Activated effector memory CD4-positive, alpha-beta T cell treated with Interleukin-2 at 50 U/mL for 16 hours (primary cell): ENCODE data around the gene GAB2.
"Not testable (repeated sequence)": the region's sequence is repeated elsewhere in the genome, so short reads cannot be mapped to it uniquely, and the experiment has no call there.

Experiments used
- DNase-seq: peaks from one replicate; pipeline ENCODE4 v3.0.0-alpha.2; 2020

Gene GAB2

DNA sequence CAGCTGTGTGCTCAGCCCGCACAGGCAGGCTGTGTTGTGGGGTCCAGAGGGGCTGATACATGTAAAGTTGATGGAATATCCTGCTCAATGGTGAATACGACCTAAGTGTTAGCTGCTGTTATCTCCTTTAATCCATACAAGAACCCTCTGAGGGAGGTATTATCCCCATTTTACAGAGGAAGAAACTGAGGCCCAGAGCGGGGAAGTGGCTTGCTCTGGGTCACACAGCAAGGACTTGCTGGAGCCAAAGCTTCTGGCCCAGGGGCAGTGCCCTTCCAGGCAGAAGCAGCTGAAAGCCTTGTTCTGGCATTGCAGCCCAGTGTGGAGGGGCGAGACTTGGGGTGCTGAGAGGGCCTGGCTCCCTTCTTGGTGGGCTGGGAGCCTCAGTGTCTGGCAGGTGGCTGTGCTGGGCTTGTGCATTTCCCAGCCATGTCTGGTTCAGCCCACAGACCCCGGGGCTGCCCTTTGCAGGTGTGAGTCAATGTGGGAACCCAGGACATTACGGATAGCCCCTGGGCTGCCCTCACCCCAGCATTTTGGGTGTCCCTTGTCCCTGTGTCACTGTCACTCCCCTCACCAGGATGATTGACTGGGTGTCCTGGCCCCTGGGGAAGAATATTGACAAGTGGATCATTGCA, 218.5 kb downstream of the GAB2 start:
- DNase-seq, result no peak

DNA sequence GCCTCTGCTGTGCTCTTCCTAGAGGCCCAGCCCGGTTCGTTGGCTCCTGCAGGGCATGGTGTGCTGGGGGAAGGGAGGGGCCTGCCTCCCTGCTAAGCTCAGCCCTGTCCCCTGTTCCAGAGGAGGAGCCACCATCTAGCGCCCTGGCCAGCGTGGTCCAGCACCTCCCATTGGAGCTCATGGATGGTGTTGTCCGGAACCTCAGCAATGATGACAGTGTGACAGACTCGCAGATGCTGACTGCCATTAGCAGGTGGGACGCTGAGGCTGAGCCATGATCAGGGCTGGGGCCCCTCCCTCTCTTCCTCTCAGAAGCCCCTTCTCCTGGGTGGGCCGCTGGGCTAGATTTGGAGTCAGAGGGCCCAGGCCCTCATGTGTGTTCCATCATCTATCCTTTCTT, 219.8 kb downstream of the GAB2 start:
- DNase-seq, result no peak

- no peak for DNase-seq
These were observed 220.9 kb downstream of the GAB2 start for GRCh38 chr11:78196661-78197091.

DNA sequence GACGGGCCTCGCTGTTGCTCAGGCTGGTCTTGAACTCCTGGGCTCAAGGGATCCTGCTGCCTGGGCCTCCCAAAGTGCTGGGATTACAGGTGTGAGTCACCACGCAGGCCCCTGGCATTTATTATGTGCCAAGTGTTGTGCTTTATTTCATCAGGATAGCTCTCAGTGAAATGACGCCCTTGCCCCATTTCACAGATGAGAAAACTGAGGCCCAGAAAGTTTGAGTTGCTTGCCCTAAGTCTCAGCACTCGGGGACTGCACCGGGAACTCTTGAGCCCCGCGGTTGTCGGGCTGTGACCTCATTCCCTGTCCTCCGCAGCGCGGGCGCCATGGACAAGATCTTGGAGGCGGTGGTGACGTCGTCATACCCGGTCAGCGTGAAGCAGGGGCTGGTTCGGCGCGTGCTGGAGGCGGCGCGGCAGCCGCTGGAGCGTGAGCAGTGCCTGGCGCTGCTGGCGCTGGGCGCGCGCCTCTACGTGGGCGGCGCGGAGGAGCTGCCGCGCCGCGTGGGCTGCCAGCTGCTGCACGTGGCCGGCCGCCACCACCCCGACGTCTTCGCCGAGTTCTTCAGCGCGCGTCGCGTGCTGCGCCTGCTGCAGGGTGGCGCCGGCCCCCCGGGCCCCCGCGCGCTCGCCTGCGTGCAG, 221.6 kb downstream of the GAB2 start:
- no peak for DNase-seq

- DNase-seq, result no peak
These were observed 223.1 kb downstream of the GAB2 start for GRCh38 chr11:78194490-78194889.

GRCh38 chr11:78193806-78194205, 223.8 kb downstream of the GAB2 start:
- DNase-seq, result no peak

DNA sequence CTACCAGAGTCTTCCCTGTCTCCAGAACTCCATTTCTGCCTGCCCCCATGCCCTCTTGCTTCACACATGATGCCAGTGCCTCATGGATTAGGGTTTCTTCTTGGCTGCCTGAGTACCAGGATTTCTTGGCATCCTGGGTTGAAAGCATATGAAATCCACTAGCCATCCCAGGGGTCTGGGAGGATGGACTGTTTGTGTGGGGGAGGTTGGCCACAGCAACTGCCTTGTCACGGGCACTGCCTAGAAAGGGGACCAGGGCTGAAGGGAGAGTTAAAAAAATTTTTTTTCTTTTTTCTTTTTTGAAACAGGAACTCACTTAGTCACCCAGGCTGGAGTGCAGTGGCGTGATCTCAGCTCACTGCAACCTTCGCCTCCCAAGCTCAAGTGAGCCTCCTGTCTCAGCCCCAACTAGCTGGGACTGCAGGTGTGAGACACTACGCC, 224.7 kb downstream of the GAB2 start:
- DNase-seq, result no peak

- DNase-seq, result no peak
These were observed 225.3 kb downstream of the GAB2 start for GRCh38 chr11:78192223-78192719.

GRCh38 chr11:78190871-78191538, 226.6 kb downstream of the GAB2 start:
- no peak for DNase-seq

DNA sequence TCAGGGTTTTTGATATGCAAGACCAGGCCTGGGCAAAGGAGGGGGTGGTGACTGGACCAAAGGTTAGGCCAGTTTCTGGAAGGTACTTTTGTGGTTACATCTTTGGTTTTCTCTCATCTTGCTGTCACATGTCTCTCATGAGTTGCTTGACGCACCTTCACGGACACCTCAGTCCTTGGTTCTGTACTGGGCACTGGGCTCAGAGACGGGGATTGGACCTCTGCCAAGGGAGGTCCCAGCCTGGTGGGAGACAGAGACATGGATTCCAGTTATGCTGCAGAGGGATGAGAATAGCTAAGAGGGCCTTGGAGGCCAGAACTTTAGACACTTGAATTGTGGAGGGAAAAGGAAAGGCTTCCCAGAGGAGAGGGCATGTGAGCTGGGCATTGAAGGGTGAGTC, 227.2 kb downstream of the GAB2 start:
- no peak for DNase-seq

GRCh38 chr11:78189851-78190250, 227.8 kb downstream of the GAB2 start:
- no peak for DNase-seq

DNA sequence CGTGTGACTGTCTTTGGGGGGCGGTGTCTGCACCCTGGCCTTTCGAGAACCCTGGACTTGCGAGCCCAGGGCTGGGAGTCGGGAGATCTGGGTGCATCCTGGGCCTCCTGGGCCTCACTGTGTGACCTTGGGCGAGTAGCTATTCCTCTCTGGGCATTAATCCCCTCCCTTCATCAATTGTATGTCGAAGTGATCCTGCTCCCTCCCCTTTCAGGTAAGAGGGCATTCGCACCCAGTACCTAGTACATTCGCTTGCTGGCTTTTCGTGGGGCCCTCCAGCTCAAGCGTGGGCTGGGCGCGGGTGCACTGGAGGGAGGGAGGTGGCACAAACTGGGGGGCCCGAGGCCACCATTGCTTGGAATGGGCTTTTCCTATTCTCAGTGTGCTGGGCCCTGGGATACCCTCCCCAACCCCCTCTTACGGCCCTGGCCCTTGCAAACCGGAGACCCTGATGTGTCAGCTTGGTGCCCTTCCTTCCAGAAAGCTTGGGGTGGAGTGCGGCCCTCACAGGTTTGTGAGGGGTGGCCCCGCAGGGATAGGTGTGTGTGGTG, 228.4 kb downstream of the GAB2 start:
- DNase-seq, result no peak

DNA sequence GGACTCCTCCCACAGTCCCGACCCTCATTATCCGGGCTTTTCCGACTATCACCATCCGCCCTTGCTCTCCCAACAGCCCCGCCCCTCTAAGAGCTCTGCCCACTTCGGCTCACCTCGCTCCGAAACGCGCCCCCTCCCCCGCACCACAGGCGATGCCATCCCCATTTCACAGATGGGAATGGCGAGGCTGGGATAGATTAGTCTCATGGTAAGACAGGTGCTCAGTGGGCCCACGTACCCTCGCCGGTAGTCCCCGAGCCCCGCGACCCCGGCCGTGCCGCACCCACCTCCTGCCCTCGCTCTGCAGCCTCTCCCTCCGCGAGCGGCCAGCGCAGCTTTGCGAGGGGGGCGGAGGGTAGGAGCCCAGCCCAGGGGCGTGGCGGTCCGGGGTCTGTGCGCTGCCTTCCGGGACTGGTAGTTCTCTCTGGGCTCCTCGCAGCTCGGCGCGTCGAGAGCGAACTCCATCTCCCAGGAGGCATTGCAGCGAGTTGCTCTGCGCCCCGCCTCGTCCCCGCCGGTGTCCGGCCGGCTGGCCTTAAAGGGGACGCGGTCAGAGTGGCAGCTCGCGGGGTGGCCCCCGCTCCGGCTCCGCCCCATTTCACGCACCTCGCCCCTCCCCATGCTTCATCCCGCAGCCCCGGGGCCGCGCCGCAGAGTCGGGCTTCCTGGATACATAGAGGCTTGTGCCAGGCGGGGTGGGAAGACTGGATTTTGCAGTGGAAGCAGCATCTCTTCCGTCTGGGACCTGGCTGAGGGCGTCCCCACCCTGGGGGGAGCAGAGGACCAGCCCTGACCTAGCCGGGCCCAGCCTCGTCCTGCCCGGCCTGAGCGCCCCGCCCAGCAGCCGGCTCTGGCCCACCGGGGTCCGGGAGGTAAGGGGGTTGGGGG, 229.1 kb downstream of the GAB2 start, which contains the start of the genes KCTD21 and USP35:
Gene KCTD21, minus strand, starts transcription at position 341 of the 888 bp plus-strand sequence. CDS start 14,072 bp downstream, outside the sequence.
Gene USP35, plus strand, starts transcription at position 634 of the 888 bp plus-strand sequence. CDS start 7,327 bp downstream, outside the sequence.
- DNase-seq, result peak; percentile 86

- DNase-seq, result no peak
These were observed 230.0 kb downstream of the GAB2 start for GRCh38 chr11:78187366-78188285.

DNA sequence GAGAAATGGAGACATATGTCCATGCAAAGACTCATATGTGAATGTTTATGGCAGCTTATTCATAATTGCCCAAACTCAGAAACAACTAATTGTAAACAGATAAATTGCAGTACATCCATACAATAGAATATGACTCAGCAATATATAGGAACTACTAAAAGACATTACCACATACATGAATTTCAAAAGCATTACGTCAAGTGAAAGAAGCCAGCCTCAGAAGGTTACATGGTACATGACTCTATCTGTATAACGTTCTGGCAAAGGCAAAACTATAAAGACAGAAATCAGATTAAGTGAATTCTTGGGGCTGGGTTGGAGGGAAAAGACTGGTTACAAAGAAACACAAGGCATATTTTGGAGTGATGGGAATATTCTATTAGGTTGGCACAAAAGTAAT, 236.4 kb downstream of the GAB2 start:
- DNase-seq, result no peak

DNA sequence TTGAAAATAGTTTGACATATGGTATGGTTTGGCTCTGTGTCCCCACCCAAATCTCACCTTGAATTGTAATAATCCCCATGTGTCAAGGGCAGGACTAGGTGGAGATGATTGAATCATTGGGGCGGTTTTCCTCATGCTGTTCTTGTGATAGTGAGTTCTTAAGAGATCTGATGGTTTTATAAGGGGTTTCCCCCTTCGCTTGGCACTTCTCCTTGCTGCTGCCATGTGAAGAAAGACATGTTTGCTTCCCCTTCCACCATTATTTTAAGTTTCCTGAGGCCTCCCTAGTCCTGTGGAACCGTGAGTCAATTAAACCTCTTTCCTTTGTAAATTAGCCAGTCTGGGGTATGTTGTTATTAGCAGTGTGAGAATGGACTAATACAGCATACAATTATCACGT, 236.9 kb downstream of the GAB2 start:
- DNase-seq, result no peak

- no peak for DNase-seq
These were observed 238.1 kb downstream of the GAB2 start for GRCh38 chr11:78179459-78180071.

GRCh38 chr11:78177216-78177615, 240.4 kb downstream of the GAB2 start:
- DNase-seq, result no peak

GRCh38 chr11:78176605-78177141, 240.9 kb downstream of the GAB2 start:
- no peak for DNase-seq

- not testable (repeated sequence) for DNase-seq
These were observed 241.8 kb downstream of the GAB2 start for GRCh38 chr11:78175862-78176261.
